B cell (primary cell): ENCODE results near the gene TOMM40. TPM values are rescaled to one million over a fixed set of nuclear protein-coding genes. Genes with fewer than 3 reads are reported as not detected.
A peak's percentile ranks its signal among the peaks of the same experiment; 100 is the strongest.

Source experiments
- ATAC-seq: fragments of 200-7000 bp; cut with Tn5 transposase; one replicate; pipeline ENCODE4 v1.10.0; 2021; ENCODE audit warnings: low read depth, mild to moderate bottlenecking, moderate number of reproducible peaks, moderate library complexity
- CTCF ChIA-PET: fragments of 350-600 bp; sonication (Branson Sonifier 250); formaldehyde crosslinking; loops from one replicate; lab custom pipeline; 2021; ENCODE audit warnings: antibody characterized with exemption, inconsistent platforms; lab: Charles Lee
- POLR2A ChIA-PET: fragments of 350-600 bp; sonication (Branson Sonifier 250); formaldehyde crosslinking; loops from one replicate; lab custom pipeline; 2021; ENCODE audit warnings: antibody characterized with exemption; lab: Charles Lee
- DNase-seq: peaks from one replicate; pipeline ENCODE4 v3.0.0; 2013
- H2AFZ ChIP-seq: 2 replicates; pipeline ENCODE4 v1.6.1; 2012; ENCODE audit warnings: mild to moderate bottlenecking, low read depth, low read length; ENCODE audit not compliant: insufficient read depth, poor library complexity, severe bottlenecking
- H3K27ac ChIP-seq, 2 donors: 1 replicate in 1 of 2; 2 replicates in 1 of 2; pipeline ENCODE4 v1.5.1; 2012 to 2013; ENCODE audit warnings: low read length in 2 of 2, mild to moderate bottlenecking in 2 of 2, moderate library complexity in 1 of 2
- H3K27me3 ChIP-seq, 4 experiments: fragments of 200-600 bp in 1 of 4; sonication (generic) in 1 of 4; replicated peaks in 1 of 4; 1 replicate in 2 of 4; 2 replicates in 2 of 4; pipeline versions ENCODE4 v1.6.1 to v1.7.0; 2013 to 2016; ENCODE audit warnings: low read length in 3 of 4, mild to moderate bottlenecking in 2 of 4, mixed read lengths in 1 of 4, moderate library complexity in 1 of 4; ENCODE audit not compliant: insufficient read depth in 4 of 4, control insufficient read depth in 3 of 4; ENCODE audit errors: control extremely low read depth in 1 of 4
- H3K36me3 ChIP-seq, 2 experiments: replicated peaks in 1 of 2; 1 replicate in 1 of 2; 2 replicates in 1 of 2; pipeline versions ENCODE4 v1.6.1 to v1.7.1; 2013; ENCODE audit warnings: low read length in 1 of 2; ENCODE audit not compliant: insufficient read depth in 2 of 2, control insufficient read depth in 1 of 2; ENCODE audit errors: control extremely low read depth in 1 of 2, extremely low read depth in 1 of 2
- H3K4me1 ChIP-seq, 2 donors: fragments of 200-600 bp in 1 of 2; sonication (generic) in 1 of 2; 1 replicate in 1 of 2; 2 replicates in 1 of 2; pipeline versions ENCODE4 v1.5.1 to v1.6.1; 2013 to 2017; ENCODE audit warnings: low read length in 2 of 2; ENCODE audit not compliant: control insufficient read depth in 2 of 2, insufficient read depth in 2 of 2
- H3K4me2 ChIP-seq: replicated peaks from 2 replicates; pipeline ENCODE3; 2012; ENCODE audit warnings: mild to moderate bottlenecking, low read depth, low read length; ENCODE audit not compliant: poor library complexity, severe bottlenecking
- H3K4me3 ChIP-seq, 5 experiments: fragments of 200-600 bp in 1 of 5; sonication (generic) in 1 of 5; 1 replicate in 3 of 5; 2 replicates in 2 of 5; pipeline versions ENCODE4 v1.5.1 to v1.7.0; 2011 to 2016; ENCODE audit warnings: low read length in 4 of 5, mild to moderate bottlenecking in 4 of 5, low read depth in 2 of 5, control low read depth in 1 of 5, moderate library complexity in 1 of 5; ENCODE audit not compliant: insufficient read depth in 1 of 5; ENCODE audit errors: control extremely low read depth in 1 of 5, extremely low read depth in 1 of 5
- H3K79me2 ChIP-seq: fragments of 200-600 bp; sonication (generic); one replicate; pipeline ENCODE4 v1.6.0; 2016; ENCODE audit warnings: low read length; ENCODE audit not compliant: control insufficient read depth, insufficient read depth
- H3K9ac ChIP-seq: fragments of 200-600 bp; sonication (generic); 2 replicates; pipeline ENCODE4 v1.6.1; 2017; ENCODE audit warnings: mild to moderate bottlenecking, low read length, moderate library complexity
- H3K9me3 ChIP-seq, 3 donors: one replicate each; pipeline versions ENCODE4 v1.6.1 to v1.7.1; 2013; ENCODE audit warnings: low read length in 2 of 3; ENCODE audit not compliant: control insufficient read depth in 2 of 3, insufficient read depth in 1 of 3; ENCODE audit errors: control extremely low read depth in 1 of 3
- H4K20me1 ChIP-seq: 2 replicates; pipeline ENCODE4 v1.6.0; 2012; ENCODE audit warnings: mild to moderate bottlenecking, low read length; ENCODE audit not compliant: insufficient read depth, control insufficient read depth, poor library complexity, severe bottlenecking
- H3K27ac Mint-ChIP-seq: one replicate; pipeline ENCODE4 v1.8.0; 2021; ENCODE audit warnings: mixed read lengths
- H3K27me3 Mint-ChIP-seq: one replicate; pipeline ENCODE4 v1.8.0; 2021; ENCODE audit warnings: mixed read lengths
- H3K4me1 Mint-ChIP-seq: one replicate; pipeline ENCODE4 v1.8.0; 2021; ENCODE audit warnings: mixed read lengths
- H3K4me3 Mint-ChIP-seq: one replicate; pipeline ENCODE4 v1.8.0; 2021; ENCODE audit warnings: mixed read lengths
- H3K9me3 Mint-ChIP-seq: one replicate; pipeline ENCODE4 v1.8.0; 2022; ENCODE audit warnings: mixed read lengths; ENCODE audit not compliant: insufficient read depth
- EZH2 ChIP-seq: IDR thresholded peaks from 2 replicates; pipeline ENCODE4 v1.6.1; 2012; ENCODE audit warnings: borderline replicate concordance, low read depth, mild to moderate bottlenecking, moderate library complexity, low read length; ENCODE audit not compliant: insufficient read depth, poor library complexity, severe bottlenecking
- WGBS: methylation state at CpG from one replicate; pipeline ENCODE4 v1.1.5; 2013; ENCODE audit warnings: missing lambda C conversion rate; ENCODE audit not compliant: insufficient coverage; 5-methylcytosine and 5-hydroxymethylcytosine counted together
- intact Hi-C: fragments of 100-400 bp; cut with micrococcal nuclease; formaldehyde crosslinking; loops from one replicate; pipeline ENCODE4 v1.10.0; 2022
- polyA plus RNA-seq: library from polyadenylated mRNA; depleted of rRNA; stranded (reverse); fragments of >200 nt; gene quantifications from 2 replicates; pipeline ENCODE4 v1.2.3, GENCODE V29; 2012
- total RNA-seq, 2 donors: library from RNA; stranded (reverse); fragments of 120-200 nt in 1 of 2; gene quantifications; 1 replicate in 1 of 2; 2 replicates in 1 of 2; pipeline versions ENCODE4 v1.2.3 to v1.2.4, GENCODE V29; 2013 to 2022
- TF ChIP-seq, protein P1 (sequence below): fragments of 200-600 bp; IDR thresholded peaks from one replicate; pipeline ENCODE4 v1.8.0; 2022; ENCODE audit warnings: antibody characterized with exemption, mild to moderate bottlenecking

Gene TOMM40
- total and polyA plus RNA-seq, 2 donors (not counting 1 experiment from before 2014, with no cell fraction given) = 30.9 to 31.1 TPM

DNA sequence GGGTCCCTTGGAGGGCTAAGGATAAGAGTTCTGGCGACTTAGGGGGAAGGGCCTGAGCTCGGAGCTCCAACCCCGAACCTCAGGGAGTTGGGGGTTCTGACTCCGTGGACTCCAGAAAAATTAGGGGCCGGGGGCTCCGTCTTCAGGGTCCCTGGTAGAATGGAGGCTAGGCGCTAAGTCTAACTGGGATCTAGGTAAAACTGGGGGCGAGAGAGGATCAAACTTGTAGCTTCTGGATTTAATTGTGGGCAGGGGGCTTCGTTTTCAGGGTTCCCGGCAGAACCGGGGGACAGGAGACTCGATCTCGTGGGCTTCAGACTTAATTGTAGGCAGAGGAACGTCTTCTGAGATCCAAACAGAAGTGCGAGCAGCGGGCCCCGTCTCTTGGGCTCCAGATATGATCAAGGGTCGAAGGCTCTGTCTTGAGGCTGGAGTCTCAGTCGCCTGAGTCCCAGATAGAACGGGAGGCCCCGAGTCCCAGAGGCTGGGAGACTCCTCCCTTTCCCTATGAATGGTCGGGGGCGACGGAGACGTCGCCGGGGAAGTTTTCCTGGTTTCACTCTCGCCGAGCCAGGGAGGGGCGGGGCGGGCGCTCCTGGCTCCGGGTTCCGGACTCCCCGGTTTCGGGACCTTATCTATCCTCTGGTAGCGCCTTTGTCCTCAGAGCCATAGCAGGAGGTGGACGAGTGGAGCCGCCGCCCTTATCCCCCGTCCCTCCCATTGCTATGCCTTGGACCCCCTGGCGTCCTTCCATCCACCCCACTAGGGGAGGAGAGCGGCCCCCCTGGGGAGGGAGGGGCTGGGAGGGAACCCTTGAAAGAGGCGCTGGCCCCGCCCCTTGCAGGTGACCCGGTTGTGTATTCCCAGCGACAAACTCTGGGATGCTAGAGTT lies 43.7 kb upstream of the TOMM40 start:
- ATAC-seq (no peak), DNase-seq (peak; percentile 50)
- Mint-ChIP-seq H3K4me3 (peak overlapping the region; percentile 76), H3K4me1 (peaks cover 22% of the 10 kb centered on the region), H3K9me3 (peaks cover 3% of the 10 kb centered on the region), H3K27me3 (peaks cover 45% of the 10 kb centered on the region), H3K27ac (peak overlapping the region; percentile 20)
- Histone ChIP-seq H3K9me3 (peaks cover 0 to 22% (median 0%) of the 10 kb centered on the region in 3 donors), H3K4me2 (peak overlapping the region; percentile 90), H4K20me1 (no peaks in the 10 kb centered on the region), H2AFZ (peak overlapping the region; percentile 28), H3K9ac (peak overlapping the region; percentile 20), H3K4me1 (peaks cover 35% of the 10 kb centered on the region in 2 donors), H3K36me3 (no peaks in the 10 kb centered on the region), H3K27me3 (peaks cover 0 to 45% (median 19%) of the 10 kb centered on the region in 4 experiments), H3K27ac (no peak overlapping the region), H3K79me2 (no peaks in the 10 kb centered on the region), H3K4me3 (peak overlapping the region; percentile 0 to 64 (median 11))
- 2% methylated on average over 41 of the region's 47 CpGs for WGBS
- intact Hi-C loops = loop anchor here (10.0 kb wide), 3 partner anchors 73 to 193 kb away; partner anchors contain the start of gene CBLC
- POLR2A ChIA-PET = no interaction called here
- CTCF ChIA-PET = interaction anchor here (1.0 to 1.1 kb wide), 2 partner anchors 10 to 125 kb away, joined by 3 read pairs; no protein-coding TSS in a partner anchor
- no peak for TF ChIP-seq EZH2
- TF ChIP-seq, protein P1, sequence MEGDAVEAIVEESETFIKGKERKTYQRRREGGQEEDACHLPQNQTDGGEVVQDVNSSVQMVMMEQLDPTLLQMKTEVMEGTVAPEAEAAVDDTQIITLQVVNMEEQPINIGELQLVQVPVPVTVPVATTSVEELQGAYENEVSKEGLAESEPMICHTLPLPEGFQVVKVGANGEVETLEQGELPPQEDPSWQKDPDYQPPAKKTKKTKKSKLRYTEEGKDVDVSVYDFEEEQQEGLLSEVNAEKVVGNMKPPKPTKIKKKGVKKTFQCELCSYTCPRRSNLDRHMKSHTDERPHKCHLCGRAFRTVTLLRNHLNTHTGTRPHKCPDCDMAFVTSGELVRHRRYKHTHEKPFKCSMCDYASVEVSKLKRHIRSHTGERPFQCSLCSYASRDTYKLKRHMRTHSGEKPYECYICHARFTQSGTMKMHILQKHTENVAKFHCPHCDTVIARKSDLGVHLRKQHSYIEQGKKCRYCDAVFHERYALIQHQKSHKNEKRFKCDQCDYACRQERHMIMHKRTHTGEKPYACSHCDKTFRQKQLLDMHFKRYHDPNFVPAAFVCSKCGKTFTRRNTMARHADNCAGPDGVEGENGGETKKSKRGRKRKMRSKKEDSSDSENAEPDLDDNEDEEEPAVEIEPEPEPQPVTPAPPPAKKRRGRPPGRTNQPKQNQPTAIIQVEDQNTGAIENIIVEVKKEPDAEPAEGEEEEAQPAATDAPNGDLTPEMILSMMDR = no peak
